HFFc6 (cell line): Measurements from ENCODE around the gene TSEN2. TPM values are rescaled to one million over a fixed set of nuclear protein-coding genes. Genes with fewer than 3 reads are reported as not detected.
A peak's percentile ranks its signal among the peaks of the same experiment; 100 is the strongest.

Source experiments
- DNase-seq: peaks from one replicate; pipeline ENCODE4 v3.0.0-alpha.2; 2018
- H3K27ac Mint-ChIP-seq: 2 replicates; pipeline ENCODE4 v1.8.0; 2020; ENCODE audit warnings: mild to moderate bottlenecking, mixed read lengths
- H3K27me3 Mint-ChIP-seq: 2 replicates; pipeline ENCODE4 v1.8.0; 2021; ENCODE audit warnings: mild to moderate bottlenecking, moderate library complexity, mixed read lengths; ENCODE audit not compliant: insufficient read depth
- H3K36me3 Mint-ChIP-seq: 2 replicates; pipeline ENCODE4 v1.8.0; 2021; ENCODE audit warnings: low read depth, mixed read lengths
- H3K4me1 Mint-ChIP-seq: 2 replicates; pipeline ENCODE4 v1.8.0; 2020; ENCODE audit warnings: low read depth, mixed read lengths
- H3K4me3 Mint-ChIP-seq: 2 replicates; pipeline ENCODE4 v1.8.0; 2020; ENCODE audit warnings: mild to moderate bottlenecking, moderate library complexity, mixed read lengths
- H3K9me3 Mint-ChIP-seq: 2 replicates; pipeline ENCODE4 v1.8.0; 2020; ENCODE audit warnings: mild to moderate bottlenecking, mixed read lengths
- total RNA-seq, 6 experiments: library from RNA; stranded (reverse); fragmentation: NEBNext Ultra II Directional; extraction: Animal tissue kit (Norgen Biotek cat#: 25700); gene quantifications; 2 replicates in 1 of 6; 3 replicates in 5 of 6; pipeline ENCODE4 v1.2.3, GENCODE V29; 2021
- TF ChIP-seq, protein P1 (sequence below): fragments of 200-600 bp; sonication (generic); IDR thresholded peaks from 2 replicates; pipeline ENCODE4 v1.5.0; 2021; ENCODE audit warnings: antibody characterized with exemption, mild to moderate bottlenecking

TSEN2 gene
- total RNA-seq, 6 experiments from 2014 or later: 9.3 to 15.5 (median 10.9) TPM

- TF ChIP-seq, protein P1, sequence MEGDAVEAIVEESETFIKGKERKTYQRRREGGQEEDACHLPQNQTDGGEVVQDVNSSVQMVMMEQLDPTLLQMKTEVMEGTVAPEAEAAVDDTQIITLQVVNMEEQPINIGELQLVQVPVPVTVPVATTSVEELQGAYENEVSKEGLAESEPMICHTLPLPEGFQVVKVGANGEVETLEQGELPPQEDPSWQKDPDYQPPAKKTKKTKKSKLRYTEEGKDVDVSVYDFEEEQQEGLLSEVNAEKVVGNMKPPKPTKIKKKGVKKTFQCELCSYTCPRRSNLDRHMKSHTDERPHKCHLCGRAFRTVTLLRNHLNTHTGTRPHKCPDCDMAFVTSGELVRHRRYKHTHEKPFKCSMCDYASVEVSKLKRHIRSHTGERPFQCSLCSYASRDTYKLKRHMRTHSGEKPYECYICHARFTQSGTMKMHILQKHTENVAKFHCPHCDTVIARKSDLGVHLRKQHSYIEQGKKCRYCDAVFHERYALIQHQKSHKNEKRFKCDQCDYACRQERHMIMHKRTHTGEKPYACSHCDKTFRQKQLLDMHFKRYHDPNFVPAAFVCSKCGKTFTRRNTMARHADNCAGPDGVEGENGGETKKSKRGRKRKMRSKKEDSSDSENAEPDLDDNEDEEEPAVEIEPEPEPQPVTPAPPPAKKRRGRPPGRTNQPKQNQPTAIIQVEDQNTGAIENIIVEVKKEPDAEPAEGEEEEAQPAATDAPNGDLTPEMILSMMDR: no peak
- H3K27ac Mint-ChIP-seq: no peak overlapping the region
- DNase-seq: no peak
- H3K9me3 Mint-ChIP-seq: no peaks in the 10 kb centered on the region
- H3K4me1 Mint-ChIP-seq: peaks cover 13% of the 10 kb centered on the region
- peaks cover 17% of the 10 kb centered on the region for H3K36me3 Mint-ChIP-seq
- H3K4me3 Mint-ChIP-seq: no peak overlapping the region
- H3K27me3 Mint-ChIP-seq: no peaks in the 10 kb centered on the region
These were observed 15.2 kb downstream of the TSEN2 start for GRCh38 chr3:12499474-12499873.

DNA sequence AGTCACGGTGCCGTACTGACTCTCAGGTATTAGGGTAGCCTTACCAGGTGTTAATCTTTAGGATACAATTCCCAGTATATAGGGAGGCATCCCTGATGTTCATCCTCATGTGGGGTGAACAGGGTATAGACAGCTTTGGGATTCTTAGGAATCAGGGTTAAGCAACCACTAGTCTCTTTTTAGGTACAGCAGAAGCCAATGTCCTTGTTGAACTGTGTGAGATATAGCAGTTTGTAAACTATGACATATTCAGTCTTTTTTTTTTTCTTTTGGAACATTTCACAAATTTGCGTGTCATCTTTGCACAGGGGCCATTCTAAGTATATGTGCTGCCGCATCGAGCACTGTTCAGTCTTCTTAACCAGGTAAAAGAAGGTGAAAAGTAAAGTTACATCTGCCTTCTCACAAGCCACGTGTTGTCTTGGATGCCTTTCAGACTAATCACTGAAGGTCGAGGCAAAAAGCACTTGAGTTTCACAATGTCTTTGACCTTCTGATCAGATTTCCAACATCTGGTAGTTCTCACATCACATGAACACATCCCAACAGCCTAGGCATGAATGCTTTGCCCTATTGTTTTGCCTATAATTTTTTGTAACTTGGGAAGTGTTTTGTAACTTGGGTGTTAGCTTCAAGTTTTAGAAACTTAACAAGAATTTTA, 17.2 kb downstream of the TSEN2 start:
- no peak for DNase-seq
- Mint-ChIP-seq H3K4me1 (peaks cover 13% of the 10 kb centered on the region), H3K36me3 (peaks cover 17% of the 10 kb centered on the region), H3K27me3 (no peaks in the 10 kb centered on the region), H3K4me3 (no peak overlapping the region), H3K27ac (peak overlapping the region; percentile 19; the same call in 1 of the 2 replicates), H3K9me3 (no peaks in the 10 kb centered on the region)
- TF ChIP-seq, protein P1: no peak

DNA sequence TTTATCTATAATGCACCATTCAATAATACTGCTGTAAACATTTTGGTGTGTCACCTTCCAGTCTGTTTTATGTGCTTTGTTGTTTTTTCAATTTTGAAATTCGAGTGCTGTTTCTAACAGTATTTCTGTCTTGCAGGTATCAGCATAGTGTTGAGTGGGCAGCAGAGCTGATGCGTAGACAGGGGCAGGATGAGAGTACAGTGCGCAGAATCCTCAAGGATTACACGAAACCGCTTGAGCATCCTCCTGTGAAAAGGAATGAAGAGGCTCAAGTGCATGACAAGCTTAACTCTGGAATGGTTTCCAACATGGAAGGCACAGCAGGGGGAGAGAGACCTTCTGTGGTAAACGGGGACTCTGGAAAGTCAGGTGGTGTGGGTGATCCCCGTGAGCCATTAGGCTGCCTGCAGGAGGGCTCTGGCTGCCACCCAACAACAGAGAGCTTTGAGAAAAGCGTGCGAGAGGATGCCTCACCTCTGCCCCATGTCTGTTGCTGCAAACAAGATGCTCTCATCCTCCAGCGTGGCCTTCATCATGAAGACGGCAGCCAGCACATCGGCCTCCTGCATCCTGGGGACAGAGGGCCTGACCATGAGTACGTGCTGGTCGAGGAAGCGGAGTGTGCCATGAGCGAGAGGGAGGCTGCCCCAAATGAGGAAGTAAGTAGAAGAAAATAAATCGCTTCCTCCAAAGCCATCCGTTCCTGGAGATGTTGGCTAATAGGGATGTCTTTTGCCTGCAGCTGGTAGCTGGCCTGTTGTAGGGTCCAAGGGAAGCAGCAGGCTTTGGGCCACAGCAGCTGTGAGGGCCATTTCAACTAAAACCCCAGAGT, 19.1 kb downstream of the TSEN2 start:
- no peak for DNase-seq
- no peaks in the 10 kb centered on the region; the same call in 1 of the 2 replicates for H3K27me3 Mint-ChIP-seq
- no peak overlapping the region for H3K4me3 Mint-ChIP-seq
- H3K27ac Mint-ChIP-seq: no peak overlapping the region
- H3K9me3 Mint-ChIP-seq: no peaks in the 10 kb centered on the region
- TF ChIP-seq, protein P1: no peak
- H3K4me1 Mint-ChIP-seq: peaks cover 27% of the 10 kb centered on the region
- H3K36me3 Mint-ChIP-seq: peaks cover 14% of the 10 kb centered on the region; the same call in 1 of the 2 replicates

GRCh38 chr3:12506201-12506709, 22.0 kb downstream of the TSEN2 start:
- H3K36me3 Mint-ChIP-seq: peaks cover 15% of the 10 kb centered on the region; the same call in 1 of the 2 replicates
- no peak overlapping the region for H3K4me3 Mint-ChIP-seq
- H3K27me3 Mint-ChIP-seq: no peaks in the 10 kb centered on the region; the same call in none of the 2 replicates
- H3K4me1 Mint-ChIP-seq: peaks cover 30% of the 10 kb centered on the region
- H3K27ac Mint-ChIP-seq: no peak overlapping the region
- DNase-seq: no peak
- TF ChIP-seq, protein P1: no peak
- no peaks in the 10 kb centered on the region for H3K9me3 Mint-ChIP-seq

DNA sequence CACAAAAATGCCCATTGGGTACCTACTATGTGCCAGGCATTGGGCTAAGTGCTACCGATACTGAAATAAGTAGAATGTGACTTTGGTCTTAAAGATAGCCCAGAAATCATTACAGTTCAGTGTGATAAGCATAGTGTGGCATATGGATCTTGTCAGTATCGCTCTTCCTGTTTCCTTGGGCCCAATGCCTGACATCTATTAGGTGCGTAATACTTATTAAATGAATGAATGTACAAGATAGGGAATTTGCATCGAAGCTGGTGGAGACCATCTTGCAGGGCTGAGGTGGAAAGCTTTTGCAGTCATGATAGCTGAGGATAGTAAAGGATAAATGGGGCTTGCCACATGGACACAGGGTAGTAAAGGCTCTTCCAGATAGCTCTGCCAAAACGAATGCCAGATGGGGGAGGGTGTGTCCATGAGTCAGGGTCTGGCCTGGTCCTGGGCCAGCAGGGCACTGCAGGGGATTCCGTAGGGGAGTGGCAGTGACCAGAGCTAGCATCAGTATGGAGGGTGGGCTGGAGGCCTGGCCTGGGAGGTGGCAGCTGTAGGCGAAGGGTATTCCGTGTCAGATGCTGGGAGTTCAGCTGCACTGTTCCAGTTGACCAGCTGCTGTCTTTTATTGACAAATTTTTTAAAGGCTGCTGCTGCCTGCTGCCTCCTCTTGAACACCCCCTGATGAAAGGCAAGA, 23.5 kb downstream of the TSEN2 start:
- TF ChIP-seq, protein P1: no peak
- Mint-ChIP-seq H3K27me3 (no peaks in the 10 kb centered on the region; the same call in none of the 2 replicates), H3K36me3 (peaks cover 15% of the 10 kb centered on the region; the same call in 1 of the 2 replicates), H3K4me1 (peaks cover 22% of the 10 kb centered on the region), H3K27ac (peak overlapping the region; percentile 91), H3K4me3 (peak overlapping the region; percentile 85), H3K9me3 (no peaks in the 10 kb centered on the region)
- peak; percentile 36 for DNase-seq
